IMR-90 (cell line): ENCODE data around the gene GPR183.

Source experiments
- BHLHE40 ChIP-seq: fragments of 150-350 bp; IDR thresholded peaks from 2 replicates; pipeline ENCODE4 v1.6.1; 2016; ENCODE audit warnings: mild to moderate bottlenecking, low read depth, low read length
- CEBPB ChIP-seq: IDR thresholded peaks from 2 replicates; pipeline ENCODE4 v1.6.1; 2012; ENCODE audit warnings: low read depth, low read length, improper control_type of control experiment
- CTCF ChIP-seq: conservative IDR thresholded peaks from 2 replicates; pipeline ENCODE4 v1.5.1; 2012; ENCODE audit warnings: mild to moderate bottlenecking, low read depth, low read length, improper control_type of control experiment
- ELK1 ChIP-seq: fragments of 150-350 bp; IDR thresholded peaks from 2 replicates; pipeline ENCODE4 v1.6.1; 2016; ENCODE audit warnings: low read depth, mild to moderate bottlenecking, low read length, moderate library complexity, borderline replicate concordance
- MAFK ChIP-seq: IDR thresholded peaks from 2 replicates; pipeline ENCODE4 v1.6.1; 2012; ENCODE audit warnings: low read depth, low read length, improper control_type of control experiment
- MXI1 ChIP-seq: IDR thresholded peaks from 2 replicates; pipeline ENCODE4 v1.6.1; 2012; ENCODE audit warnings: low read depth, mild to moderate bottlenecking, low read length, moderate library complexity, borderline replicate concordance
- POLR2A ChIP-seq: IDR thresholded peaks from 2 replicates; pipeline ENCODE4 v1.6.1; 2012; ENCODE audit warnings: mild to moderate bottlenecking, low read depth, low read length
- RAD21 ChIP-seq: IDR thresholded peaks from 2 replicates; pipeline ENCODE4 v1.6.1; 2012; ENCODE audit warnings: low read length, improper control_type of control experiment

GRCh38 chr13:99267927-99268326, 39.3 kb downstream of the GPR183 start:
- TF ChIP-seq CTCF (no peak), RAD21 (no peak), BHLHE40 (no peak), POLR2A (no peak), ELK1 (no peak), MAFK (no peak), CEBPB (no peak), MXI1 (no peak)
